A549 (cell line): ENCODE measurements around the gene ENTR1.

Experiments
- FOSL2 ChIP-seq, 2 experiments: fragments of 450-650 bp in 1 of 2; fragments of >200 bp in 1 of 2; sonication (Bioruptor Twin) in 1 of 2; formaldehyde crosslinking; IDR thresholded peaks; 2 replicates each; pipeline versions ENCODE4 v1.5.0 to v1.6.1; 2016 to 2020; ENCODE audit warnings: mild to moderate bottlenecking in 1 of 2, moderate library complexity in 1 of 2
- JUNB ChIP-seq: fragments of >200 bp; sonication (Bioruptor Twin); formaldehyde crosslinking; IDR thresholded peaks from 2 replicates; pipeline ENCODE4 v1.6.1; 2016
- NR3C1 ChIP-seq: fragments of >200 bp; sonication (Bioruptor Twin); formaldehyde crosslinking; IDR thresholded peaks from 3 replicates; pipeline ENCODE4 v1.6.1; 2017
- RAD21 ChIP-seq, 2 experiments: fragments of >200 bp in 1 of 2; sonication (Bioruptor Twin) in 1 of 2; formaldehyde crosslinking in 1 of 2; IDR thresholded peaks in 1 of 2; conservative IDR thresholded peaks in 1 of 2; 2 replicates in 1 of 2; 3 replicates in 1 of 2; pipeline ENCODE4 v1.6.1; 2012 to 2018; ENCODE audit warnings: inconsistent platforms in 1 of 2
- TF ChIP-seq, protein P1 (sequence below): fragments of >200 bp; sonication (Bioruptor Twin); formaldehyde crosslinking; IDR thresholded peaks from 3 replicates; pipeline ENCODE4 v1.5.1; 2016
- TF ChIP-seq, protein P2 (sequence below): fragments of 150-350 bp; IDR thresholded peaks from 2 replicates; pipeline ENCODE4 v1.6.1; 2014; ENCODE audit warnings: low read depth, mild to moderate bottlenecking, low read length
- TF ChIP-seq, protein P3 (sequence below): fragments of 200-600 bp; sonication (generic); IDR thresholded peaks from 2 replicates; pipeline ENCODE4 v1.6.1; 2016; ENCODE audit warnings: antibody characterized with exemption, mild to moderate bottlenecking, moderate library complexity
- TF ChIP-seq, protein P4 (sequence below): fragments of 450-650 bp; IDR thresholded peaks from 2 replicates; pipeline ENCODE4 v1.6.1; 2014; ENCODE audit warnings: antibody characterized with exemption
- TF ChIP-seq, protein P5 (sequence below): IDR thresholded peaks from 2 replicates; pipeline ENCODE4 v1.6.1; 2012
- TF ChIP-seq, protein P6 (sequence below): fragments of 250-450 bp; sonication (Bioruptor Pico); IDR thresholded peaks from 2 replicates; pipeline ENCODE4 v1.5.0; 2021; ENCODE audit warnings: mild to moderate bottlenecking, moderate library complexity, borderline replicate concordance

DNA sequence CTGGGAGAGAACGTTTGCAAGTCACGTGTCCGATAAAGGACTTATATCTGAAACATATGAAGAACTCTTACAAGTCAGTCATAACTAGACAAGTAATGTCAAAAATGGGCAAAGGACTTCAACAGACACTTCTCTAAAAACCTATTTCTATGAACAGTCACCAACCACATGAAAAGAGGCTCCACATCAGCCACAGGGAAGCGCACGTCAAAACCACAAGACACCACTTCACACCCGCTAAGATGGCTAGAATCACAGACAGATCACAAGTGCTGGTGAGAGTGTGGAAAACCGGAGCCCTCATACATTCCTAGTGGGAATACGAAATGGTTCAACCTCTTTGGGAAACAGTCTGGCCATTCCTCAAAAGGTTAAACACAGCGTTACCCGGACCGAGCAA lies 25.4 kb downstream of the ENTR1 start:
- TF ChIP-seq NR3C1 (no peak), FOSL2 (IDR thresholded peaks at IDR 0.05) (no peak), FOSL2 (CRISPR knock-in tag; IDR thresholded peaks at IDR 0.05) (no peak), RAD21 (conservative IDR thresholded peaks at IDR 0.05 in 1 of 2, IDR thresholded peaks at IDR 0.05 in 1 of 2) (no peak), JUNB (no peak)
- TF ChIP-seq, protein P1, sequence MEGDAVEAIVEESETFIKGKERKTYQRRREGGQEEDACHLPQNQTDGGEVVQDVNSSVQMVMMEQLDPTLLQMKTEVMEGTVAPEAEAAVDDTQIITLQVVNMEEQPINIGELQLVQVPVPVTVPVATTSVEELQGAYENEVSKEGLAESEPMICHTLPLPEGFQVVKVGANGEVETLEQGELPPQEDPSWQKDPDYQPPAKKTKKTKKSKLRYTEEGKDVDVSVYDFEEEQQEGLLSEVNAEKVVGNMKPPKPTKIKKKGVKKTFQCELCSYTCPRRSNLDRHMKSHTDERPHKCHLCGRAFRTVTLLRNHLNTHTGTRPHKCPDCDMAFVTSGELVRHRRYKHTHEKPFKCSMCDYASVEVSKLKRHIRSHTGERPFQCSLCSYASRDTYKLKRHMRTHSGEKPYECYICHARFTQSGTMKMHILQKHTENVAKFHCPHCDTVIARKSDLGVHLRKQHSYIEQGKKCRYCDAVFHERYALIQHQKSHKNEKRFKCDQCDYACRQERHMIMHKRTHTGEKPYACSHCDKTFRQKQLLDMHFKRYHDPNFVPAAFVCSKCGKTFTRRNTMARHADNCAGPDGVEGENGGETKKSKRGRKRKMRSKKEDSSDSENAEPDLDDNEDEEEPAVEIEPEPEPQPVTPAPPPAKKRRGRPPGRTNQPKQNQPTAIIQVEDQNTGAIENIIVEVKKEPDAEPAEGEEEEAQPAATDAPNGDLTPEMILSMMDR: no peak
- TF ChIP-seq, protein P2, sequence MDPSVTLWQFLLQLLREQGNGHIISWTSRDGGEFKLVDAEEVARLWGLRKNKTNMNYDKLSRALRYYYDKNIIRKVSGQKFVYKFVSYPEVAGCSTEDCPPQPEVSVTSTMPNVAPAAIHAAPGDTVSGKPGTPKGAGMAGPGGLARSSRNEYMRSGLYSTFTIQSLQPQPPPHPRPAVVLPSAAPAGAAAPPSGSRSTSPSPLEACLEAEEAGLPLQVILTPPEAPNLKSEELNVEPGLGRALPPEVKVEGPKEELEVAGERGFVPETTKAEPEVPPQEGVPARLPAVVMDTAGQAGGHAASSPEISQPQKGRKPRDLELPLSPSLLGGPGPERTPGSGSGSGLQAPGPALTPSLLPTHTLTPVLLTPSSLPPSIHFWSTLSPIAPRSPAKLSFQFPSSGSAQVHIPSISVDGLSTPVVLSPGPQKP: no peak
- TF ChIP-seq, protein P3, sequence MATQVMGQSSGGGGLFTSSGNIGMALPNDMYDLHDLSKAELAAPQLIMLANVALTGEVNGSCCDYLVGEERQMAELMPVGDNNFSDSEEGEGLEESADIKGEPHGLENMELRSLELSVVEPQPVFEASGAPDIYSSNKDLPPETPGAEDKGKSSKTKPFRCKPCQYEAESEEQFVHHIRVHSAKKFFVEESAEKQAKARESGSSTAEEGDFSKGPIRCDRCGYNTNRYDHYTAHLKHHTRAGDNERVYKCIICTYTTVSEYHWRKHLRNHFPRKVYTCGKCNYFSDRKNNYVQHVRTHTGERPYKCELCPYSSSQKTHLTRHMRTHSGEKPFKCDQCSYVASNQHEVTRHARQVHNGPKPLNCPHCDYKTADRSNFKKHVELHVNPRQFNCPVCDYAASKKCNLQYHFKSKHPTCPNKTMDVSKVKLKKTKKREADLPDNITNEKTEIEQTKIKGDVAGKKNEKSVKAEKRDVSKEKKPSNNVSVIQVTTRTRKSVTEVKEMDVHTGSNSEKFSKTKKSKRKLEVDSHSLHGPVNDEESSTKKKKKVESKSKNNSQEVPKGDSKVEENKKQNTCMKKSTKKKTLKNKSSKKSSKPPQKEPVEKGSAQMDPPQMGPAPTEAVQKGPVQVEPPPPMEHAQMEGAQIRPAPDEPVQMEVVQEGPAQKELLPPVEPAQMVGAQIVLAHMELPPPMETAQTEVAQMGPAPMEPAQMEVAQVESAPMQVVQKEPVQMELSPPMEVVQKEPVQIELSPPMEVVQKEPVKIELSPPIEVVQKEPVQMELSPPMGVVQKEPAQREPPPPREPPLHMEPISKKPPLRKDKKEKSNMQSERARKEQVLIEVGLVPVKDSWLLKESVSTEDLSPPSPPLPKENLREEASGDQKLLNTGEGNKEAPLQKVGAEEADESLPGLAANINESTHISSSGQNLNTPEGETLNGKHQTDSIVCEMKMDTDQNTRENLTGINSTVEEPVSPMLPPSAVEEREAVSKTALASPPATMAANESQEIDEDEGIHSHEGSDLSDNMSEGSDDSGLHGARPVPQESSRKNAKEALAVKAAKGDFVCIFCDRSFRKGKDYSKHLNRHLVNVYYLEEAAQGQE: no peak
- TF ChIP-seq, protein P4, sequence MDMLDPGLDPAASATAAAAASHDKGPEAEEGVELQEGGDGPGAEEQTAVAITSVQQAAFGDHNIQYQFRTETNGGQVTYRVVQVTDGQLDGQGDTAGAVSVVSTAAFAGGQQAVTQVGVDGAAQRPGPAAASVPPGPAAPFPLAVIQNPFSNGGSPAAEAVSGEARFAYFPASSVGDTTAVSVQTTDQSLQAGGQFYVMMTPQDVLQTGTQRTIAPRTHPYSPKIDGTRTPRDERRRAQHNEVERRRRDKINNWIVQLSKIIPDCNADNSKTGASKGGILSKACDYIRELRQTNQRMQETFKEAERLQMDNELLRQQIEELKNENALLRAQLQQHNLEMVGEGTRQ: no peak
- TF ChIP-seq, protein P5, sequence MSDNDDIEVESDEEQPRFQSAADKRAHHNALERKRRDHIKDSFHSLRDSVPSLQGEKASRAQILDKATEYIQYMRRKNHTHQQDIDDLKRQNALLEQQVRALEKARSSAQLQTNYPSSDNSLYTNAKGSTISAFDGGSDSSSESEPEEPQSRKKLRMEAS: no peak
- TF ChIP-seq, protein P6, sequence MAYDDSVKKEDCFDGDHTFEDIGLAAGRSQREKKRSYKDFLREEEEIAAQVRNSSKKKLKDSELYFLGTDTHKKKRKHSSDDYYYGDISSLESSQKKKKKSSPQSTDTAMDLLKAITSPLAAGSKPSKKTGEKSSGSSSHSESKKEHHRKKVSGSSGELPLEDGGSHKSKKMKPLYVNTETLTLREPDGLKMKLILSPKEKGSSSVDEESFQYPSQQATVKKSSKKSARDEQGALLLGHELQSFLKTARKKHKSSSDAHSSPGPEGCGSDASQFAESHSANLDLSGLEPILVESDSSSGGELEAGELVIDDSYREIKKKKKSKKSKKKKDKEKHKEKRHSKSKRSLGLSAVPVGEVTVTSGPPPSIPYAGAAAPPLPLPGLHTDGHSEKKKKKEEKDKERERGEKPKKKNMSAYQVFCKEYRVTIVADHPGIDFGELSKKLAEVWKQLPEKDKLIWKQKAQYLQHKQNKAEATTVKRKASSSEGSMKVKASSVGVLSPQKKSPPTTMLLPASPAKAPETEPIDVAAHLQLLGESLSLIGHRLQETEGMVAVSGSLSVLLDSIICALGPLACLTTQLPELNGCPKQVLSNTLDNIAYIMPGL (CRISPR knock-in tag): no peak
